HG03135 (cell line): ENCODE data around the gene ETFDH.
"Not testable (repeated sequence)": the region's sequence is repeated elsewhere in the genome, so short reads cannot be mapped to it uniquely, and the experiment has no call there.

Source experiments
- ATAC-seq: cut with Tn5 transposase; IDR thresholded peaks from one replicate; pipeline ENCODE4 v1.9.1; 2021; ENCODE audit warnings: mild to moderate bottlenecking, moderate library complexity; ENCODE audit not compliant: unreplicated experiment

Gene ETFDH

DNA sequence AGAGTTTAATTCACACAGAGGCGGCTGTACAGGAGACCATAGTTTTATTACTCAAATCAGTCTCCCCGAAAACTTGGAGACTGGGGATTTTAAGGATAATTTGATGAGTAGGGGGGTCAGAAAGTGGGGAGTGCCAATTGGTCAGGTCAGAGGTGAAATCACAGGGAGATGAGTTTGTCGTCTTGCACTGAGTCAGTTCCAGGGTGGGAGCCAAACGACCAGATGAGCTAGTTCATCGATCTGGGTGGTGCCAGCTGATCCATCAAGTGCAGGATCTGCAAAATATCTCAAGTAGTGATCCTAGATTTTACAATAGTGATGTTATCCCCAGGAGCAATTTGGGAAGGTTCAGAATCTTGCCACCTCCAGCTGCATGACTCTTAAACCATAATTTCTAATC is 4.0 kb downstream of the ETFDH start:
- no peak for ATAC-seq

GRCh38 chr4:158678767-158679166 is 6.7 kb downstream of the ETFDH start:
- no peak for ATAC-seq

GRCh38 chr4:158681629-158682028 is 9.5 kb downstream of the ETFDH start:
- no peak for ATAC-seq

DNA sequence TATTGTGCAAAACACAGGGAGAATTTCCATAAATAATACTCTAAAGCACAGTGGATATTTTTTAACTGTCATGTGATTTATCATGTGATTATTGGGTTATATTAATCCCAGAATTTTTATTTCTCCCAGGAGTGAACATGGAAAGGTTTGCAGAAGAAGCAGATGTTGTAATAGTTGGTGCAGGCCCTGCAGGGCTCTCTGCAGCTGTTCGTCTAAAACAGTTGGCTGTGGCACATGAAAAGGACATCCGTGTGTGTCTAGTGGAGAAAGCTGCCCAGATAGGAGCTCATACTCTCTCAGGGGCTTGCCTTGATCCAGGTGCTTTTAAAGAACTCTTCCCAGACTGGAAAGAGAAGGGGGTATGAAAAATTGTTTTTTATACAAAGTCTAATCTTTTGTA is 10.0 kb downstream of the ETFDH start:
- no peak for ATAC-seq

DNA sequence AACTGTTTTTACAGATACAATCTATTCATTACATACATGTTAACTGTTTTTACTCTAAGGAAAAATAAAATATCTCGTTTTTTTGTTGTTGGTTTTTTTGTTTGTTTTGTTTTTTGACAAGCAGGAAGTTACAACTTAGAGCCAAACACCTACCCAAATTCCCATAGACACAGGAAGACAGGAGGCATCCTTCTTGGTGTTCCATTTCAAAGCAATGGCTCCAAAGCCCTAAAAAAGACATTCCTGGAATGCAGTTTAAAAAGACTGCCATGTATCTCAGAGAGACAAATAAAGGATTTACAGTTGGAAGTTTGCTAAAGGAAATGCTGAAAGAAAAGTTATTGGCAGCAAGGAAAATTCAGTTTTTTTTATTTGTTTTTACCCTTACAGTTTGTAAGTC is 16.7 kb downstream of the ETFDH start:
- no peak for ATAC-seq

GRCh38 chr4:158704274-158704673 is 32.2 kb downstream of the ETFDH start:
- ATAC-seq: no peak

DNA sequence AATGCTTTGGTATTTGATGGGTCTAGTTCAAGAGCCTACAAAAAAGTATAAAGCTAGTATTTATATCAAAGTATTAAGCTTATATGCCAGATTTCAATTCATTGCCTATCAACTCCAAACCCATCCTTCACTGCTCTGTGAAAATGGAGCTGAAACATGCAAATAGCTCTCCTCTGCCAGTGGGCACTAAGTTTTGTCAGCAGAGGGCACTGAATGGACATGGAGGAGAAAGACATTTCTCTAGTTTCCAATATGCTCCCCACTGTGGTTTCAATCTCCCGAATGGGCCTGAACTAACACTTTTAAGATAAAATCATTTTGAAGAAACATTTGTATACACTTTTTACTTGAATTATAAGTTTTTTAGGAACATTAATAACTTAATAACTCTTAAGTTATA is 38.7 kb downstream of the ETFDH start:
- ATAC-seq: no peak

GRCh38 chr4:158712622-158713021 is 40.5 kb downstream of the ETFDH start:
- ATAC-seq: not testable (repeated sequence)

GRCh38 chr4:158714937-158715336 is 42.8 kb downstream of the ETFDH start:
- ATAC-seq: no peak

GRCh38 chr4:158715802-158716201 is 43.7 kb downstream of the ETFDH start:
- no peak for ATAC-seq

DNA sequence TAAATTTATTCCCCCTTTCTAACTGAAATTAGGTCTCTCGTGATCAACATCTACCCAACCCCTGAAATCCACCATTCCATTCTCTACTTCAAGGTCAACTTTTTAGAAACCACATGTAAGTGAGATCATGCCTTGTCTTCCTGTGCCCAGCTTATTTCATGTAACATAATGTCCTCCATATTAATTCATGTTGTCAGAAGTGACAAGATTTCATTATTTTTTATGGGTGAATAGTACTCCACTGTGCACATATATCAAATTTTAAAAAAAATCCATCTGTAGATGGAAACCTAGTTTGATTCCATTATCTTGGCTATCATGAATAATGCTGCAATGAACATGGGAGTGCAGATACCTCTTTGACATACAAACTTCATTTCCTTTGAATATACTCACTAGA is 49.6 kb downstream of the ETFDH start:
- no peak for ATAC-seq

DNA sequence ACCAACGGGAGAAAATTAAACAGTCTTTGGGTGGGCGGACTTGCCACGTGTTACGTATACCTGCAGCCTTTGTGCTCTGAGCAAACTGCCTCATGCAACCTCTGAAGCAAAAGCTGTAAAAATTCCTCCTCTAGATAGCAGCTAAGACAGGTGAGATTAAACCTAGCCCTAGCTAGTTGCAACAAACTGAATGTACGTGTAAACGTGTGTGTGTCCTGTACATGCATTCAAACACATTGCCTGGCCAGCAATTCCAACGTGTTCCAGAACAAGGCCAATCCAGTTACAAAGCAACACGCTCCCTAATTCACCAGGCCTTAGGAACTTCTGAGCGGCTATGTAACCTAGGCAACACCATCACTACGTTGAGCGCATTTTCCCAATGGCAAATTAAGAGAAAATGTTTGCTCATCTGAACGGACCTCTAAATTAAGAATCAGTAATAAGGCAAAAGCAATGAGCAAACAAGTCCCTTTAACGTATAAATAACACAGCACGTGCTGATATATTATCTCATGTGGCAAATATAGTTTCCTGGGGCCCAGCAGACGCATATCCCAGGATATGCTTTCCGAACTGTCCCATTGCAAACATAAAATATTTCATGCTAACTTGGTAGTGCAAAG is 50.3 kb downstream of the ETFDH start:
- ATAC-seq: no peak

DNA sequence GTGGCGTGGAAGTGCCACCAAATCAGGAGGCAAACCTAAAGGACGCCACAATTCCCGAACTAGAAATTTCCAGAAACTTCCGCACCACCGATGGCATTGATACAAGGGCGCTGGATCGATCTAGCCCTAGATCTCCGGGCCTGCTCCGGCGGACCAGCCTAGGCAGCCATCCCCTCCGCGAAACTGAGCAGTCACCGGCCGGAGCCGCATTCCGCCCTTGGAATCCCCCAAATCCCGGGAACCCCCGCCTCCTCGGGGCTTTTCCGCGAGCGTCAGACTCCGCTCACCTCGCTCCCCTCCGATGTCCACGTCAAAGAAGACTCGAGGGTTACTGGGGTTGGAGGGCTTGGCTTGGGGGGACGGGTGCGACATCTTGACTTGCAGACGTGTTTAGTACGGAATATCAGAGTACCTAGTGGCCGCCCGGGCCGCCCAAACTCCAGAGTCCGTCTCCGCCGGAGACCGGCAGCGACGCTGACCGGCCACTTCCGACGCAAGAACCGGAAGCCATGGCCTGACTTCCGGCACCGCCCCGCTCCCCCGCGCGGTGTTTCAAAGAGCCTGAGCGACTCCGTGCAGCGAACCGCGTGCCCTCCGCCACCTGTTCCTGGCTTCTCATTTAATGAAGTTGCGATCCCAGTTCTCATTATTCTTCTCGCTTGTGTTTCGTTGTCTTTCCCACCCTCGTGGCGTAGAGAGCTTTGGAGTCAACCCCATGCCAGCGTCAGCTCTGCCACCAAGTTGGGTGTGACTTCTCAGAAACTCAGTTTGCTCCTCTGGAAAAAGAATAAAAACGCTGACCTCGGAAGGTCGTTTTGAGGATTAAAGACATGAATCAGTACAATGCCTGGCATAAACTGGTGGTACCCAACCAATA is 51.1 kb downstream of the ETFDH start, which contains the start of gene PPID:
Gene PPID, minus strand, starts transcription at position 480 of the 877 bp plus-strand sequence. Its CDS starts 108 bp downstream, at position 372.
- ATAC-seq: peak; percentile 94

DNA sequence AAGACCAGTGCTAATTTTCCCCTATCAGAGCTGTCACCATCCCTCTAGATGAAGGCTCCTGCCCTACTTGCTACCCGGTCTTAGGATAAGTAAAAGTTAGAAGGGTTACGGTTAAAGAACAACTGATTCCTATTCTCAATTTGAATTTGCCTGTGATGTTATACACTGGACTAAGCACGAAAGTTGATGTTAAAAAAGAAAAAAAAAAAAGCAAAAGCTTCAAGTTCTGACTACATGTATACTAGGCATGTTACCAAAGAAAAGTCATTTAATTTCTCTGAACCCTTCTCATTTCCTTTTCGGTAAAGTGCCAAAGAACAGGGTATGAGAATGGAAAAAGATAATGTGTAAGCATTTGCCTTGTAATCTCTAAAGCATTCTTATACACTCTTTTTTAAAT is 52.5 kb downstream of the ETFDH start:
- no peak for ATAC-seq

DNA sequence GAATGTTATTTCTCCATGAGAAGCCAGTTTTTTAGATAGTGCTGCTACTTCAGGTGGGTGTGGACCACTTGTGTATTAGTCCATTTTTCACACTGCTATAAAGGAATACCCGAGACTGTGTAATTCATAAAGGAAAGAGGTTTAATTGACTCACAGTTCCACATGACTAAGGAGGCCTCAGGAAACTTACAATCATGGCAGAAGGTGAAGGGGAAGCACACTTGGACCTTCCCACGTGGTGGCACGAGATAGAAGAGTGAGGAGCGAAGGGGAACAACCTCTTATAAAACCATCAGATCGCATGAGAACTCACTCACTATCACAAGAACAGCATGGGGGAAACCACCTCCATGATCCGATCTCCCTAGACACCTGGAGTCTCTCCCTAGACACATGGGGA is 54.5 kb downstream of the ETFDH start:
- ATAC-seq: no peak

DNA sequence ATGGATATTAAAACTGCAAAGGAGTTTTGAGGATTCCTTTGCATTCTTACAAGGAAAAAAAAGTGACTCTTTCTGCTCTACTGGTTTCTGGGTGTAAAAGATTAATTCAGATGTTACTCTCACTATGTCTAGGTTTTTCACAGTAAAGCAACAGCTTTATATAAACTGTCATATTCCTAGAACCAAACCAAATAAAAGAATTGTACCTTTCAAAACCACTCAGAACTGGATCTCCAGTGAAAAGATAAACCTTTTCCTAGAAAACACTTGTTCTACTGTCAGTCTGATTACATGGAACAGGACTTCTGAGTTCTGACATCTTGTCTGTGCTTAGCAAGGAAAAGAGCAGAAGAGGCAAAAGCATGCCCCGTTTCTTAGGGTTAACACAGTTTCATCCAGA is 56.1 kb downstream of the ETFDH start:
- ATAC-seq: no peak

GRCh38 chr4:158729716-158730559 is 57.8 kb downstream of the ETFDH start:
- no peak for ATAC-seq

- no peak for ATAC-seq
Measured at GRCh38 chr4:158738866-158739265, 66.8 kb downstream of the ETFDH start.

DNA sequence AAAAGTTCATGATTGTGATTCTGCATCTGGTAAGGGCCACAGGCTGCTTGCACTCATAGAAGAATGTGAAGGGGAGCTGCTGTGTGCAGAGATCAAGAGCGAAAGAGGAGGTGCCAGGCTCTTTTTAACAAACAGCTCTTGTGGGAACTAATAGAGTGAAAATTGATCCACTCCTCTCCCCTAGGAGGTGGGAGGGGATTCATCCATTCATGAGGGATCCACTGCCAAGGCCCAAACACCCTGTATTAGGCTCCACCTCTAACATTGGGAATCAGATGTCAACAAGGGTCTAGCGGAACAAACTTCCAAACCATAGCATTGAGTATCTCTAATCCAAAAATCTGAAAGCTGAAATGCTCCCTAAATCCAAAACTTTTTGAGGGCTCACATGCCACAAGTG is 67.5 kb downstream of the ETFDH start:
- no peak for ATAC-seq

GRCh38 chr4:158741326-158742021 is 69.4 kb downstream of the ETFDH start:
- no peak for ATAC-seq

- ATAC-seq: not testable (repeated sequence)
Measured at GRCh38 chr4:158746537-158746936, 74.4 kb downstream of the ETFDH start.
